ENCODE data around the gene SLC2A3. TPM values are rescaled to one million over a fixed set of nuclear protein-coding genes. Genes with fewer than 3 reads are reported as not detected.

SLC2A3 gene
- total RNA-seq, 1 donor from 2014 or later: 50.5 TPM

Small RNA genes within 50 kb of the gene (small RNA-seq; reads per million reads assigned to genes)
- gene RF00019: not detected

Other genes with a start within 250 kb of the SLC2A3 start
- not detected for gene GDF3, start 240.4 kb downstream of the SLC2A3 start, total RNA-seq
- not detected for gene DPPA3, start 224.8 kb downstream of the SLC2A3 start, total RNA-seq
- gene CLEC4C, start 188.8 kb downstream of the SLC2A3 start, total RNA-seq: not detected
- gene NANOGNB, start 171.0 kb downstream of the SLC2A3 start, total RNA-seq: not detected
- gene NANOG, start 146.8 kb downstream of the SLC2A3 start, total RNA-seq: not detected
- under 0.01 TPM for gene SLC2A14, start 63.3 kb downstream of the SLC2A3 start, total RNA-seq
- 6.1 TPM for gene FOXJ2, start 96.5 kb upstream of the SLC2A3 start, total RNA-seq
- gene C3AR1, start 130.2 kb upstream of the SLC2A3 start, total RNA-seq: 1.6 TPM
- 198 TPM for gene NECAP1, start 146.1 kb upstream of the SLC2A3 start, total RNA-seq
- gene CLEC4A, start 187.4 kb upstream of the SLC2A3 start, total RNA-seq: 1.2 TPM
- gene ZNF705A, start 220.8 kb upstream of the SLC2A3 start, total RNA-seq: not detected

All from frontal cortex (tissue), 1 donor.